GM18873 (cell line): ENCODE measurements around the gene AGPAT3.
"Not testable (repeated sequence)": the region's sequence is repeated elsewhere in the genome, so short reads cannot be mapped to it uniquely, and the experiment has no call there.

Experiments used
- ATAC-seq: cut with Tn5 transposase; IDR thresholded peaks from one replicate; pipeline ENCODE4 v1.9.1; 2021; ENCODE audit warnings: mild to moderate bottlenecking, moderate library complexity, moderate number of reproducible peaks; ENCODE audit not compliant: unreplicated experiment, low FRiP score

Gene AGPAT3

GRCh38 chr21:43881935-43882334 lies 16.9 kb downstream of the AGPAT3 start:
- no peak for ATAC-seq

DNA sequence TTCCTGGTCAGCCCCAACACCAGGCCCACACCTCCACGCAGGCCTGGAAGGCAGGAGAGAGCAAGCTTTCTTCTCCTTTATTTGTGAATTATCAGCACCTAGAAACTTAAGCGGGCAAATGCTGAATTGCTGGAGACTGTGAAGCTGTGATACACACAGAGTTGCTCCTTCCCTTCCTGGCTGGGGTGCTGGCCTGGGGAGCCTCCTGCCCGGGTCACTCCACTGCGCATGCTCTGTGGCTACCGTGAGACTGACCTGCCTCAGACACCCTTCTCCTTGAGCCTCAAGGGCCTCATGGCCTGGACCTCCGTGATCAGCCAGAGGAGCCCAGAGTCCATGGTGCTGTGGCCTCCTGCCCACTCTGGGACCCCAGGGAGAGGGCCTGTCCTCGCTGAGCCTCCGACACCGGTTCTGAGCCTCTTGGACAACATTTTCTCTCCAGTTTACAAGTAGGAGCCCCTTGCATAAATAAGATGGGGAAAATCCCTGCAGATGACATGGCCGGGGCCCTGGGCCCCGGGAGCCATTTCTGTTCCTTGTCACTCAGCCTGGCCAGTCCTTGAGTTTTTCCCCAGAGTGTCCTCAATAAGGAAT lies 18.0 kb downstream of the AGPAT3 start:
- ATAC-seq: no peak

DNA sequence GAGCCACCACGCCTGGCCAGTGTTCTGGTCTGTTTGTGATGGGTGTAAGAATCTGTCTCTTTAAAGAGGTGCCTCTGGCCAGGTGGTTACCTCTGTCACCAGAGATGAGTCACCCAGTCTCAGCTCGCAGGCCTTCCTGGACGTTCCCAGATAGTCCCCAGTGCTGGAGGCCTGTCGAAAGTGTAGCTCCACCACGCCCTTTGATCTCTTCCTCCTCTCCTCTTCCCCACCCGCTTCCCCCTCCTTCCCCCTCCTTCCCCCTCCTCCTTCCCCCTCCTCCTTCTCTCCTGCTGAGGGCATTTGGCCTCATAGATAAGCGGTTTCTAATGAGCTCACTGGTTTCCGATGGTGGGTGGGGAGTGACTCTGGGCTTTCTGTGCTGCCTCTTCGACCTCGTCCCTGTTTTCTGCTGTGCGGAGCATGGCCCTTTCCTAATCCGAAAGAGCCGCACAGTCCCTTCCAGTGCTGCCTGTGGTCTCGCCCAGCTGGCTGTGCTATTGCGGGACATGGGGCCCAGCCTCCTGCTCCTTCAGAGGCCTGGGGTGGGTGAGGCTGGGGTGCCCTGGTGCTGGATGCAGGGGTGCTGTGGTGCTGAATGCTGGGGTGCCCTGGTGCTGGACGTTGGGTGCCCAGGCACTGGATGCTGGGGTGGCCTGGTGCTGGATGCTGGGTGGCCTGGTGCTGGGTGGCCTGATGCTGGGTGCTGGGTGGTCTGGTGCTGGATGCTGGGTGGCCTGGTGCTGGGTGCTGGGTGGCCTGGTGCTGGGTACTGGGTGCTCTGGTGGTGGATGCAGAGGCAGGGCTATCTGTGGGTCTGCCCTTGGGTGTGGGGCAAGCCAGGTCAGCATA lies 19.2 kb downstream of the AGPAT3 start:
- ATAC-seq: no peak

DNA sequence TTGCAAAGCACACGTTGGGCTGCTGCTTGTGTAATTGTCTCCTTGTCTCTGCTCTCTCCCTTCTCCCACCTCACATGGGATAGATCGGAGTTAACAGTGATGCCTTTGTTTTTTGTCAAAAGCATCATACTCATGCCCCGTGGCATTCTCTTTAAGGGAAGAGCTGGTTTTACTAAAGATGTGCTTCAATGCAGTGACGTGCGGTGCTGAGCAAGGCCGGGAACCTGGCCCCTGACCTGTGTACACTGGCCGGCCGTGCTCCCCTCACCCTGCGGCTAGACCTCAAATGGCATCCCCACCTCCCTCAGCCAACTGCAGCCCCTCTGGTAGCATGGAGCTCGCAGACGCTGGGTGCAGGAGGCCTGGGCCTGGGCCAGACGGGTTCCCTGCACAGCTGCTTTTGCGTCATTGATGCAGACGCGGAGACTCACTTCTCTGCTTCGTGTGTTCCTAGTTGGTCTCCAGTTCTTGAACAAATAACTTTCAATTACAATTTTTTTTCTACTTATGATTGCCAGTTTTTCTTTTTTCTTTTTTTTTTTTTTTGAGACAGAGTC lies 19.9 kb downstream of the AGPAT3 start:
- ATAC-seq: no peak

DNA sequence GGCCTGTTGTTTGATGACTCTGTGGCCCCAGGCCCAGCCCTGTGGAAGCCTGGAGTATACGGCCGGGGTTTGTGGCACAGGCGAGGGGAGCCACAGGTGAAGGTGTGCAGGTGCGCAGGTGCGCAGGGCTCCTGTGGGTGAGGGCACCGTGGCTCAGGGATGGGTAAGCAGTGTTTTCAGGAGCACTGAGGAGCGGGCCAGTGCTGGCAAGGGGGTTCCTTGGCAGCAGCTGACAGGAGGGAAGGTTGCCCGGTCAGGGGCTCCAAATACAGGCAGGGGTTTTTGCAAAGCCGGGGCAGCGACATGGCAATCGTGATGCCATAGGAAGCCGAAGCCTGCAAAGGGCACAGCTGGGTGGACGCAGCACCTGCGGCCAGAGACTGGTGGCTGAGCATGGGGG lies 20.7 kb downstream of the AGPAT3 start:
- ATAC-seq: no peak

- no peak for ATAC-seq
Observed at GRCh38 chr21:43886565-43886964, 21.5 kb downstream of the AGPAT3 start.

DNA sequence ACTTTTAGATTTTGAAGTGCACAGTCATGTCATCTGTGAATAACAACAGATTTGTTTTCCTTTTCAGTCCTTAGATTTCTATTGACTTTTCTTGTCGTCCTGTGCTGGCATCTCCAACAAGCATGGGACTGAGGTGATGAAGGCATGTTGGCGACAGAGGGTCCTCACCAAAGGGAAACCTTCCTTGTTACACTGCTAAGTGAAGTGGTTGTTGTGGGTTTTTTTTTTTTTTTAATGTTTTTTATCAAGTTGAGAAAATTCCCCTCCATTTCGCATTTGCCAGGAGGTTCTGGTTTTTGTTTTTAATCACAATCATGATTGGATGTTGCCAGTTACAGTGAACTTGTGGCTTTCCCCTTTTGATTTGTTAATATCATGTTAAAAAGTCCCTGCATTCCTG lies 24.0 kb downstream of the AGPAT3 start:
- ATAC-seq: no peak

- ATAC-seq: no peak
Observed at GRCh38 chr21:43890042-43890441, 25.0 kb downstream of the AGPAT3 start.

- no peak for ATAC-seq
Observed at GRCh38 chr21:43892334-43892733, 27.3 kb downstream of the AGPAT3 start.

- no peak for ATAC-seq
Observed at GRCh38 chr21:43892984-43893535, 28.0 kb downstream of the AGPAT3 start.

- no peak for ATAC-seq
Observed at GRCh38 chr21:43893536-43894205, 28.6 kb downstream of the AGPAT3 start.

GRCh38 chr21:43894206-43894577 lies 29.2 kb downstream of the AGPAT3 start:
- ATAC-seq: no peak

DNA sequence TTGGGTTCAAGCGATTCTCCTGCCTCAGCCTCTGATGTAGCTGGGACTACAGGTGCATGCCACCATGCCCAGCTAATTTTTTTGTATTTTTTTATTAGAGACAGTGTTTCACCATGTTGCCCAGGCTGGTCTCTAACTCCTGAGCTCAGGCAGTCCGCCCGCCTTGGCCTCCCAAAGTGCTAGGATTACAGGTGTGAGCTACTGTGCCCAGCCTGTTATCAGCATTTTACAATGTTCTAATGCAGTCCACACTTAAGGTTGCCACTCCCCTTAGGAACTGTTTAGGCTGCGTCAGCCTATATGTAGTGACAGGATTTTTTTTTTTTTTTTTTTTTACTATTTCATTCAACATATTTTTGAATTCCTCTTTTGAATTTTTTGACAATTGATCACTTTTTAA lies 30.2 kb downstream of the AGPAT3 start:
- ATAC-seq: no peak

- not testable (repeated sequence) for ATAC-seq
Observed at GRCh38 chr21:43896696-43897299, 31.8 kb downstream of the AGPAT3 start.

DNA sequence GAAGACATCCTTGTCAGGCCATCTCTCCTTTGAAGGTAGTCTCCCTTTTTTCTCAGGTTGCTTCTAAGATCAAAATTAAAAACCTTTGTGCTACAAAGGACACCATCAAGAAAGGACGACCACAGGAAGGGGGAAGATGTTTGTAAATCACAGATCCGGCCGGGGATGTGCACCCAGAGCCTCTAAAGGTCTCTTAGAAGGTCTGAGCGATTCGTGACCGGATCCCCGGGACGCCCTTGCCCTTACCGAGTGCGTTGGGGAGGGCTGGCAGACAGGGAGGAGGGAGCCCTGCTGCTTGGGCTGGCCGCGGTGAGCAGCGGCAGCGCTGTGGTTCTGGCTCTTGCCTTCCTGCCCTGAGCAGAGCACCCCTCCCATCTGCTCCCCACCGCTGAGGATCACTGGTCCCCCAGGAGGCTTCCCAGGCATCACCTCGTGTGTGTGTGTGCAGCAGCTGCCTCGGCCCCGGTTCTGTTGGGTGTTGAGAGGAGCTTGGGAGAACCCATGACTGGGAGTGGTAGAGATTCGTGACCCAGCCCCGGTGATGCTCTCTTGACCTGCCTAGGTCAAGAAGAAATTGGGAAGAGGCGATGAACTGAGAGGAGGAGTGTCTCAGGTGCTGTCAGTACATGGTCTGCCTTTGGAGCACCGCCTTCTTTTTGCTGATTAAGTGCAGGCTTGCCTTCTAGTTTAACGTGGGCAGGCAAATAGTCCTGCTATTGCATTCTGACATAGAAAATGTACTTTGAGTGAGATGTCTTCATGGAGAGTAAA lies 34.5 kb downstream of the AGPAT3 start:
- ATAC-seq: no peak

DNA sequence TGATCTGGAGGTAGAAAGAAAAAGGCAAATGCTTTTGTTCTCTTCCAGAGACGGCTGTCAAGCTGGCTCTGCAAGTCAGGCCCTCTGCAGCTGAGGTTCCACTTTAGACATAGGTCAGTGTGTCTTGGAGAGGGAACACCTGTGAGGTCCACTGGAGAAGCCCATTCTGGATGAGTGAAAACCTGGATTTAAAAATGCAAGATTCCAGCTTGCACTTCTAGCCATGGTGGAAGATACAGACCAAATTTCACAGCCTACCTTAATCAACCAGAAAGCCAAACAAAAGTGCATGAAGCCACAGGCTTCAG lies 35.0 kb downstream of the AGPAT3 start:
- no peak for ATAC-seq

DNA sequence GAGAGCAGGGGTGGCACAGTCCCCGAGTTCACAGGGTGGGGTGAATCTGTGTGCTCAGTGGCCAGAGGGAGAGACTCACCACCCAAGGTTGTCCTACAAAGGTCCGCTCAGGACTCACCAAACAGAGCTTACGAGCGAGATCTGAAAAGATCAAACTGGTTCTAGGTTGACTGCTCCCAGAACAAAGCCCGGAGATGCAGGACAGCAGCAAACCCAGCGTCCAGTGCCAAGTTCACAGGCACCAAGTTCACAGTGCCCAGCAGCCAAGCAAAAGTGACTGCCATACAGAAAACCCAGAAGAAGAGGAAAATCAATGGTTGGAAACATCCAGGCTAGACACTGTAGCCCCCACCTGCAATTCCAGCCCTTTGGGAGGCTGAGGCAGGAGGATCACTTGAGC lies 35.7 kb downstream of the AGPAT3 start:
- ATAC-seq: no peak

DNA sequence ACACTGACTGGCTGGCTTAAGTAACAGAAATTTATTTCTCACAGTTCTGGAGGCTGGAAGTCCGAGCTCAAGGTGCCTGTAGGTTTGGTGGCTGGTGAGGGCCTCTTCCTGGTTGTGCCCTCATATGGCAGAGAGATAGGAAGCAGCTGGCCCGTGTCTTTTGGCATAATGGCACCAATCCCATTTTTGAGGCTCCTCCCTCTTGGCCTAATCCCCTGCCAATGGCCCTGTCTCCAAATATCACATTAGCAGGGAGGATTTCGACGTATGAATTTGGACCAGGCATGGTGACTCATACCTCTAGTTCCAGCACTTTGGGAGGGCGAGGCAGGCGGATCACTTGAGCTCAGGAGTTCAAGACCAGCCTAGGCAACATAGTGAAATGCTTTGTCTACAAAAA lies 37.4 kb downstream of the AGPAT3 start:
- ATAC-seq: no peak

- ATAC-seq: no peak
Observed at GRCh38 chr21:43903451-43904091, 38.5 kb downstream of the AGPAT3 start.

DNA sequence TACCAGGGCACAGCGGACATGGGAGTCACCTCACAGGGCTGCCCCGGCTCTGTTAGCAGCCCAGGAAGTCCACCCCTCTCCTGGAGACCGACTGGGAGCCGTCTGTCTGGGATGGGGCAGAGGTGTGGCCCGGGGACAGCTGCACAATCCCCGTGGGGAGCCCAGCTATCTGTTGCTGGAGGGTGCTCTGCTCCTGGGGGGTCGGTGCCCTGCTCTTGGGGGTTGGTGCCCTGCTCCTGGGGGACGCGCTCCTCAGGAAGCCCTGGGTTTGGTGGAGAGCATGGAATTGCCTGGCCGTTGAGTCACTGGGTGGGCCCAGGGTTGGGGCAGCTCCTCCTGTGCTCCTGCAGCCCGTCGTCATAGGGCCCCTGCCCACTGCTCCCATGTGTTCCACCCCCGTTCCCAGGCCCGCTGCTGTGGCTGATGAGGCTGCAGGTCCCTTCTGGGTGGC lies 39.3 kb downstream of the AGPAT3 start:
- no peak for ATAC-seq
